BE2C (cell line): Measurements from ENCODE around the gene YPEL2.

Experiments
- DNase-seq: peaks from one replicate; pipeline ENCODE4 v3.0.0-alpha.2; 2020
- H3K27me3 ChIP-seq: fragments of 250-450 bp; sonication (Bioruptor Pico); 2 replicates; pipeline ENCODE4 v1.5.1; 2020; ENCODE audit warnings: mild to moderate bottlenecking
- H3K36me3 ChIP-seq: fragments of 250-450 bp; sonication (Bioruptor Pico); 2 replicates; pipeline ENCODE4 v1.5.1; 2020; ENCODE audit warnings: mild to moderate bottlenecking
- H3K4me1 ChIP-seq: fragments of 250-450 bp; sonication (Bioruptor Pico); 2 replicates; pipeline ENCODE4 v1.5.1; 2020
- H3K4me3 ChIP-seq: 2 replicates; pipeline ENCODE4 v1.5.1; 2011; ENCODE audit warnings: low read depth, low read length
- H3K9me3 ChIP-seq: fragments of 250-450 bp; sonication (Bioruptor Pico); 2 replicates; pipeline ENCODE4 v1.5.1; 2020
- TF ChIP-seq, protein P1 (sequence below): IDR thresholded peaks from 2 replicates; pipeline ENCODE4 v1.5.1; 2012; ENCODE audit warnings: mild to moderate bottlenecking, low read depth, low read length

Gene YPEL2

DNA sequence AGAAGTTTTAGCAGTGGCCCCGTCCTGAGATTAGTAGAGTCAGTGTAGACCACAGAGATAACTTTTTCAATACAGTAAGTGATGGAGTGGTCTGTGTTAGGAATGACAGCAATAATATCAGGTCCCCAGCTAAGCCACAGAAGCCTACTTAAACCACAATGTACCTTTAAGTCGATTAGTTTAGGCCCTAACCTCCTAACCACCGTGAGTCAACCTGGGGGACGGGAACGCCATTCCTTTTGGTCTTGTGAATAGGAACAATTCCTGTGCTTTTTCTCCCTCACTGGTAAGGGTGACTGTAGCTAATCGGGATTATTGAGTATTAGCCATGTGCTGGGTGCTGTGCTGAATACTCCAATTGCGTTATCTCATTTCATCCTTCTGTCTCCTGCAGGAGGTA, 14.0 kb downstream of the YPEL2 start:
- TF ChIP-seq, protein P1, sequence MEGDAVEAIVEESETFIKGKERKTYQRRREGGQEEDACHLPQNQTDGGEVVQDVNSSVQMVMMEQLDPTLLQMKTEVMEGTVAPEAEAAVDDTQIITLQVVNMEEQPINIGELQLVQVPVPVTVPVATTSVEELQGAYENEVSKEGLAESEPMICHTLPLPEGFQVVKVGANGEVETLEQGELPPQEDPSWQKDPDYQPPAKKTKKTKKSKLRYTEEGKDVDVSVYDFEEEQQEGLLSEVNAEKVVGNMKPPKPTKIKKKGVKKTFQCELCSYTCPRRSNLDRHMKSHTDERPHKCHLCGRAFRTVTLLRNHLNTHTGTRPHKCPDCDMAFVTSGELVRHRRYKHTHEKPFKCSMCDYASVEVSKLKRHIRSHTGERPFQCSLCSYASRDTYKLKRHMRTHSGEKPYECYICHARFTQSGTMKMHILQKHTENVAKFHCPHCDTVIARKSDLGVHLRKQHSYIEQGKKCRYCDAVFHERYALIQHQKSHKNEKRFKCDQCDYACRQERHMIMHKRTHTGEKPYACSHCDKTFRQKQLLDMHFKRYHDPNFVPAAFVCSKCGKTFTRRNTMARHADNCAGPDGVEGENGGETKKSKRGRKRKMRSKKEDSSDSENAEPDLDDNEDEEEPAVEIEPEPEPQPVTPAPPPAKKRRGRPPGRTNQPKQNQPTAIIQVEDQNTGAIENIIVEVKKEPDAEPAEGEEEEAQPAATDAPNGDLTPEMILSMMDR = no peak

DNA sequence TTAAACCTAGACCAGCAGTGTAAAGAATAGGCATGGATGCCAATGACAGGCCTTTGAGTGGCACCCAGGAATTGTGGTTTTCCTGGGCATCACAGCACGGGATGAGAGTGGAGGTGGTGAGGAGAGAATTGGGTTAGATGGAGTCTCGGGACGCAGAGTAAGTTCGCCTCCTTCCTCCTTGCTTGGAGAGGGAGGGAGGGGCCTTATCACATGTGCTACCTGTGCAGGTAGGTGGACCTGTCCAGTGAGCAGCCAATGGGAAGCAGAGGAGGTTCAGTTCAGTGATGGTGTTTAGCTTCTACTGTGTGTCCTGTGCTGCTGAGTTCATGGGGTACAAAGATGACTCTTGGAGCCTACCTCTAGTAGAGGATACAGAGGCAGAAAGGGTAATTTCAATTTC, 14.9 kb downstream of the YPEL2 start:
- no peak for DNase-seq
- H3K9me3 ChIP-seq = no peaks in the 10 kb centered on the region
- H3K27me3 ChIP-seq = no peaks in the 10 kb centered on the region
- H3K4me3 ChIP-seq = no peak overlapping the region
- peaks cover 20% of the 10 kb centered on the region for H3K4me1 ChIP-seq
- TF ChIP-seq, protein P1 = no peak
- H3K36me3 ChIP-seq = no peaks in the 10 kb centered on the region

More for the DNA sequence above, 14.0 kb downstream of the YPEL2 start:
- DNase-seq = no peak
- no peaks in the 10 kb centered on the region for H3K27me3 ChIP-seq
- peaks cover 20% of the 10 kb centered on the region for H3K4me1 ChIP-seq
- H3K4me3 ChIP-seq = no peak overlapping the region
- no peaks in the 10 kb centered on the region for H3K36me3 ChIP-seq
- no peaks in the 10 kb centered on the region for H3K9me3 ChIP-seq

DNA sequence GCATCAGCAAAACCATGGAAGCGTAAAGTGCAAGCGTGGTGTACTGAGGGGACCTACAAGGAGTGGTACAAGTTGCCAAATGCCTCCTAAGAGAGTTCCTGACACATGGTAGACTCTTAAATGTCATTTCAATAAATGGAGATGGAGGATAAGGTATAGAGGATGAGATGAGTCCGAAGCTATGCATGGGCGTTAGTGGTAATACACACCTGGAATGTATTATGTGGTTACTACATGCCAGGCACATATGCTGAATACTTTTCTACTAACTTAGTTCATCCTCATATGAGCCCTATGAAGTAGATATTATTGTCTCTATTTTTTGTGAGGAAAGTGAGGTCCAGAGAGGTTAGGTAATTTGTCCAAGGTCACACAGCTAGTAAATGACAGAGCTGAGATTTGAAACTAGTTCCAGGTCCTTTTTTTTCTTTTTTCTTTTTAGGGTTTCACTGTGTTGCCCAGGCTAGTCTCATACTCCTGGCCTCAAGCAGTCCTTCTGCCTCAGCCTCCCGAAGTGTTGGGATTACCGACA, 15.5 kb downstream of the YPEL2 start:
- Histone ChIP-seq H3K4me1 (peaks cover 16% of the 10 kb centered on the region), H3K27me3 (no peaks in the 10 kb centered on the region), H3K9me3 (no peaks in the 10 kb centered on the region), H3K36me3 (no peaks in the 10 kb centered on the region), H3K4me3 (no peak overlapping the region)
- no peak for DNase-seq
- TF ChIP-seq, protein P1 = no peak

DNA sequence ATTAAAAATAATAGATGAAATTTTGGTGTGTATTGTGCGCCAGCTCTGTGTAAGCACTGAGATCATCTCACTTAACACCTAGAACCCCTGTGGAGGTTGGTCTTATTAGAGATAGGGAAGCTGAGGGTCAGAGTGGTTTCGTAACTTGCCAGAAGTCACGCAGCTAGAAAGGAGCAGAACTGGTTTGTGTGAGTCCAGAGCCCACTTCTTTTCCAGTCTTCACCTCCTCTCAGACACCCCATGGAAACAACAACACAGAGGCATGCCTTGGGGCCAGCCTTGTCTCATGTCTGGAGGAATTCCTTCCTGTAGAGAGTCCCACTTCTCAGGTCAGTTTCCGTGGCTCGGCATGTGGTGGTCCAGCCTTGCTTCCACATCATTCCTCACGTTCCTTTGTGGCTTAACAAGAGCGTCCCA, 16.5 kb downstream of the YPEL2 start:
- Histone ChIP-seq H3K4me1 (peaks cover 8% of the 10 kb centered on the region), H3K27me3 (no peaks in the 10 kb centered on the region), H3K36me3 (no peaks in the 10 kb centered on the region), H3K4me3 (no peak overlapping the region), H3K9me3 (no peaks in the 10 kb centered on the region)
- DNase-seq = no peak
- TF ChIP-seq, protein P1 = no peak

DNA sequence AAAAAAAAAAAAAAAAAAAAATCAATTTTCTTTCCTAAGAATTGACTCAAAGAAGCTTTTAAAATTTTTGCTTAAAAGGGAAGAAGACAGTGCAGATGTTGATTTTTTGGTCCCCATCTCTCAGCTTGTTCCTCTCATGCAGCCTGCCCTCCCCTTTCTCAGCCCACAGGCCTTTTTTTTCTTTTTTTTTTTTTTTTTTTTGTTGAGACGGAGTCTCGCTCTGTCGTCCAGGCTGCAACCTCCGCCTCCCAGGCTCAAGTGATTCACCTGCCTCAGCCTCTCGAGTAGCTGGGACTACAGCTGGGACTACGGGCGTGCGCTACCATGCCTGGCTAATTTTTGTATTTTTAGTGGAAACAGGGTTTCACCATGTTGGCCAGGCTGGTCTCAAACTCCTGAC, 17.7 kb downstream of the YPEL2 start:
- DNase-seq = no peak
- TF ChIP-seq, protein P1 = no peak
- peaks cover 8% of the 10 kb centered on the region for H3K4me1 ChIP-seq
- H3K9me3 ChIP-seq = no peaks in the 10 kb centered on the region
- no peak overlapping the region for H3K4me3 ChIP-seq
- H3K36me3 ChIP-seq = no peaks in the 10 kb centered on the region; the same call in 1 of the 2 replicates
- no peaks in the 10 kb centered on the region for H3K27me3 ChIP-seq

DNA sequence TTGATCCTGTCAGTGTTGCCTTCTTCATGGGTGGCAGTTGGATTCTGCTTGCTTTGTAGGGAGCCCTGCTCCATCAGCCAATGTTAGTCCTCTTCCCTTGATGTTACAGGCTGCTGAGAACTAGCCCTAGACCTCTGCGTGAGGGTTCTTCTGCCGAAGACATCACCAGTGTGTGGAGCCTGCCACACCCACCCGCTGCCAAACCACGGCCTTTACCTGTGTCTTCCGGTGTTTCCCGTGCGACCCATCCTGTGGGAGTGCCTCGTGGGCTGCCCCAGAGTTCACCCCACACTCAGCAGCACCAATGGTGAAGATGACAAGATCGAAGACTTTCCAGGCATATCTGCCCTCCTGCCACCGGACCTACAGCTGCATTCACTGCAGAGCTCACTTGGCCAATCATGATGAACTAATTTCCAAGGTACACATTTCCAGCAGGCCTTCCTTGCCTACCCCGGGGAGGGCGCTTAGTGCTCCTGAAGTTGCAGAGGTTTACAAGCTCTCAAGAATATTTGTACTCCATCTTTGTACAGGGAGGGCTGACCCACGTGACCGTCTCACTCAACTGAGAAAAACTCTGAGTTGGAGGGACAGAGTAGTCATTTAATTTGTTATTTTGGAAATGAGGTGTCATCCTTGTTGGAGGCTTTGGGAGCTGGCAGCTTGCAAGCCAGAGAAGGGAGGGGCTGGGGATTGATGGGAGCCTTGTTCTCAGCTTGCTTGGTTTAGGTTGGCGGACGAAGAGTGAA, 21.8 kb downstream of the YPEL2 start:
- Histone ChIP-seq H3K27me3 (no peaks in the 10 kb centered on the region), H3K36me3 (no peaks in the 10 kb centered on the region; the same call in 1 of the 2 replicates), H3K9me3 (no peaks in the 10 kb centered on the region), H3K4me3 (no peak overlapping the region), H3K4me1 (peaks cover 14% of the 10 kb centered on the region)
- TF ChIP-seq, protein P1 = no peak
- no peak for DNase-seq
